HT-29 (cell line): ENCODE data around the gene HAUS3. TPM values are rescaled to one million over a fixed set of nuclear protein-coding genes. Genes with fewer than 3 reads are reported as not detected.
"Not testable (repeated sequence)": the region's sequence is repeated elsewhere in the genome, so short reads cannot be mapped to it uniquely, and the experiment has no call there.

Experiments
- DNase-seq: peaks from one replicate; pipeline ENCODE4 v3.0.0-alpha.2; 2015; ENCODE audit warnings: low spot score
- total RNA-seq: library from RNA; depleted of rRNA; stranded (reverse); fragments of >200 nt; shearing (Covaris generic); gene quantifications from 2 replicates; pipeline ENCODE4 v1.2.3, GENCODE V29; 2014

Gene HAUS3
- total RNA-seq, 1 experiment from 2014 or later, result 10.8 TPM

GRCh38 chr4:2275546-2276251, 33.8 kb upstream of the HAUS3 start:
- no peak for DNase-seq

DNA sequence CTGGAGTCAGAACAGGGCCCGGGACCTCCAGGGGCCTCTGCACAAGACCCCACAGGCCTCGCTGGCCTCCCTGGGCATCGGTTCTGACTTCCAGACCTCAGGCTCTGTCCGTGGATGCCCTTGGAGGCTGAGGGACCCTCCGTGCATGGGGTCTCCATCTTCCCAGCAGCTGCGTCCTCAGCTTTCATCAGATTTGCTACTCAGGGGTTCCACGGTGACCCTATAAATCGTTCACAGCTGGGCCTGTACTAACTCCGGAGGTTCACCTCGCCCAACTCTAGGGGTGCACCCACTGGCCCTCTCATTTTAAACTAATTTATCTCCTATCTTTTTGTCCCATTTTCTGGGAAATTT, 33.1 kb upstream of the HAUS3 start:
- DNase-seq, result not testable (repeated sequence)

DNA sequence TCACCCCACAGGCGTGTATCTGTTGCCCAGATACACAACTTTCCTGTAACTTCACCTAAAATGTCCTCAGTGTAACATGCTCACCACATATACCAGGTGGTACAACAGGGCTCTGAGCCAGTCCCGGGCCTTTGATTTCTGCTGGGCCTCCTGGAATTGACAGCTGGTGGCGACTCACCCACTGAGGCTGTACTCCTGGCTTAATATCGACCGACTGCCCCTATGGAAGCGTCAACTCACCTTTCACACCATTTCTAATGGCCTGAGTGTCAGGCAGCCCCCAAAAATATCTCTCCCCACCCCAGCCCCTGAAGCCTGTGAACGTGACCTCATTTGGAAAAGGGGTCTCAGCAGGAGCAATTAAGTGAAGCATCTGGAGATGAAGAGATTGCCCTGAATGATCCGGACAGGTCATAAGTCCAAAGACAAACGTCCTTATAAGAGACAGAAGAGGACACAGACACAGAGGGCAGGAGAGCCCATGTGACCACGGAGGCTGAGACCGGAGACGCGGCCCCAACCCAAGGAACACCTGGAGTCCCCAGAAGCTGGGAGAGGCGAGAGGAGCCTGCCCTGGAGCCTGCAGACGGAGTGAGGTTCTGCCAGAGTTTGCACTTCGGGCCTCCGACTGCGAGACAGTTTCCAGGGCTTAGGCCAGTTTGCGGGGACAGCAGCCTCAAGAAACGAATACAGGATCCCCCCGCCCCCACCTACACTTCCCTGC, 32.6 kb upstream of the HAUS3 start:
- DNase-seq, result no peak

- no peak for DNase-seq
Measured at GRCh38 chr4:2273657-2274319, 31.9 kb upstream of the HAUS3 start.

- no peak for DNase-seq
Measured at GRCh38 chr4:2273221-2273620, 31.3 kb upstream of the HAUS3 start.

DNA sequence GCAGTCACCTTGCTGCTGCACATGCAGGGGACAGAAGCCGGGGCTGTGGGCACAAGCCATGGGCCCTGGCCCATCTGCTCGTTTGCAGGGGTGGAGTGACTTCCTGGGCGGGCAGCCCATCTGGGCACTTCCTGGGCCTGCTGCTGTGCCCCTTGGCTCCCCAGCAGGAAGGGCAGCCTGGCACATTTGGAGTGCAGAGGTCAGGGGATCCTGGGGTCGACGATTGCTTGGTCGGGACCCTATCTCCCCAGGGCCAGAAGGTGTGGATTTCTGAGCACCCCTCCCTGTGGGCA, 30.9 kb upstream of the HAUS3 start:
- no peak for DNase-seq

- DNase-seq, result no peak
Measured at GRCh38 chr4:2272026-2272827, 30.3 kb upstream of the HAUS3 start.

DNA sequence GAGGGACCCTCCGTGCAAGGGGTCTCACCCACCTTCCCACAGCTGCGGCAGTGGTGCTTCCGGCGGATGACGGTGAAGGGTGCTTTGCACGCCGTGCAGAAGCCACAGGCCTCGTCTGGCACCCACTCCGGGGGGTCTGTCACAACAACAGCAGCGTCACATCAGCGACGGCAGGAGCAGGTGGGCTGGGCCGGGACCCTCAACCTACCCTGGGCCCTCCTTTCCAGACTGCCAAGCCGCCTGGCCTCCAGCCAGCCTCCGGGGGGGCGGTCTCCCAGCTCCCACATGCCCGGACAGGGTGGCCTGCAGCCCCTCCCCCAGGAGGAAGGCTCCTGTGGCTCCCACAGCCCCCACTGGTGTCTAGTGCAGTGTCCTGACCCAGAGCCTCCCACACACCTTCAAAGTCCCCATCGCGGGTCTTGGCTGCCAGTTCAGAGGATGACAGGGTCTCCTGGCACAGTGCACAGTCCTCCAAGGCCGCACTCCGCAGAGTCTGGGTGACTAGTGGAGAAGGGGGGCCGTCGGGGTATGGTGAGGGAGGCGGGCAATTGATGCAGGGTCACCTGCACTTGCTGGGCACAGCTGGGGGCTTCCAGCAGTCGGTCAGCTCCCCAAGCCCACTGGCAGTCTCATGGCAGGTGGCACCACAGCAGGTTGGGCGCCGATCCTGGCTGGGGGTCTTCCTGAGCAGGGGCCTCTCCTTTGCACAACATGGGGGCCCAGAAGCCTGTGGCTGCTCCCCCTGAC, 29.5 kb upstream of the HAUS3 start:
- no peak for DNase-seq

DNA sequence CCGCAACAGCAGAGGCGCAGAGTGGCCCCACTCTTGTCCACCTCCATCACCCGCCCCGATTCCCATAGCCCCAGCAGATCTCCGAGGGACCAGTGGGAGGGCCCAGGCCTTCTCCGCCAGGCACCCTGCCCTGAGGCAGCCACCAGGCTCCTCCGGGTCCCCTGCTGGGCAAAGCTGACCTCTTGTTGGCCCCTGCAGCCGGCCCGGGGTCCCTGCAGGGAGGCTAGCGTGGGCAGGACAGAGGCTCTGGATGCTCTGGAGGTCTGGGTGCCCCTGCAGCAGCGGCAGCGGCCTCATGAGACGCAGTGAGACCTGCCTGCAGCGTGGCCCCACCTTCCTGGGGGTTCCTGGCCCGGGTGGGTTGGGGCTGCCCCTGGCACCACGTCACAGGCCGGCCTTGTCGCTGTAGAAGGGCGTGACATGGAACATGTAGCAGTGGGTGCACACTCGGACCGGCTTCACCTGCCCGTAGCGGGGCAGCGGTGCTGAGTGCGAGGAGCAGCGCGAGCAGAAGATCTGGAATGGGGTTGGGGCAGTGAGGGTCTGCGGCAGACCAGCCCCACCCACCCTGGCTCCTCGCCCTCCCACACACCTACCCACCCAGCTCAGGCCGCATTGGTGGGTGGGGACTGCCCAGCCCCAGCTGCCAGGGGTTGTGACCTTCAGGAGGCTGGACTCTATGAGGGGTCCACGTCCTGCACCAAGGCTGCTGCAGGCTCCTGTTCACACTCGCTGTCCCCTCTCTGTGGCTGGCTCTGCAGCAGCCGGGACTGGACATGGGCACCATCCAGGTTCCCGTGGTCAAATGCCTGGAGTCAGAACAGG, 28.6 kb upstream of the HAUS3 start:
- no peak for DNase-seq

DNA sequence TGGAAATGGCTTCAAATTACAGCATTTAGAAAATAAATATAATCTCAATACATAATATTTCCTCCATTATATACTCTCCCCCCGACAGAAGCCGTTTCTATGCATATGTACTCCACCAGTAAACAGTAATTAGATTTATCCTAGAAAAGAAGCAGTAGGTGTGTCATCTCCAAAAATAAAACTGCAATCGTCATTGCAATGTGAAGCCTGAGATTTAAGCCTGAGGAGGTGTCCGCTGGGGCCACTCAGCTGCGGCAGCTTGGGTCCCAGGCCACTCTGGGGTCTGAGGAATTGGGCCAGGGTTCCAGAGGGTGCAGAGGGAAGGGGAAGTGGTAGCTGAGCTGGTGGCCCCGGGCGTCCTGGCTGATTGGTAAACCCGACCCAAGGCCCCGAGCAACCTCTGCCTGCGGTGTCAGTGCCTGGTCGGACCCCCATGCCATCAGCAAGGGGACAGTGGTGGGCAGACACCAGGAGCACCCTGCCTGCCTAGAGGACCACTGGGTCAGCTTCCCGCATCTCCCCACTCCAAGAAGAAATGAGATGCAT, 27.8 kb upstream of the HAUS3 start:
- no peak for DNase-seq

DNA sequence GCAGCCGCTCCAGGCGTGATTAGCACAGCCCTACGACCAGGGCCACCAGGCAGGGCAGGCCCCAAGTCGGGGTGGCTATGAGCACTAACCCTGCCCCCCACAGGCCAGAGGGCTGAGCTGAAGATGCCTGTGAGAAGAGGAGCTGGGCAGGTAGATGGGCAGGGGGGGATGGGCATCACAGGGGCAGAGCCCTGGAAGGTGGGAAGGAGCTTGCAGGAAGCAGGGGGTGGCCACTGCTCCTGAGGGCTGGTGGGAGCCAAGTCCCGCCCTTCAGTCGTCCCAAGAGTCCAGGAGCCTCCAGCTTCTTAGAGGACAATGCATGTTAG, 27.2 kb upstream of the HAUS3 start:
- DNase-seq, result no peak

GRCh38 chr4:2268357-2269205, 26.7 kb upstream of the HAUS3 start:
- no peak for DNase-seq

DNA sequence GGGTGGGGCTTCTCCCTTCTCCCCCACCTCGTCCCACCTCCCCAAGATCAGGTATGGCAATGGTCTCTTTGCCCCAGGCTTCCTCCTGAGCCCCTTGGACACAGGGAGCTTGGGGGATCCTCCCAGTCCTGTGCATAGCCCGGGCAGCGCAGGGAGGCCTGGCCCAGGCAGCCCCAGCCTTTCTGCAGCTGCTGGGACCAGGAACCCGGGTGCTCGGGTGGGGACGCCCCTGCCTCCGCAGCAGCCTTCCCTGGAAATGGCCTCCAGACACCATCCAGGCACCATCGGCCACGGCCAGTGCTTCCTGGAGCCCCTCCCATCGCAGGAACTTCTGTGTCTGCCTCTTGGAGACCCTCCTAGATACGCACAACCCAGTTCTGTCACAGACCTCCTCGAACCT, 25.9 kb upstream of the HAUS3 start:
- no peak for DNase-seq

- DNase-seq, result no peak
Measured at GRCh38 chr4:2267320-2267811, 25.4 kb upstream of the HAUS3 start.

DNA sequence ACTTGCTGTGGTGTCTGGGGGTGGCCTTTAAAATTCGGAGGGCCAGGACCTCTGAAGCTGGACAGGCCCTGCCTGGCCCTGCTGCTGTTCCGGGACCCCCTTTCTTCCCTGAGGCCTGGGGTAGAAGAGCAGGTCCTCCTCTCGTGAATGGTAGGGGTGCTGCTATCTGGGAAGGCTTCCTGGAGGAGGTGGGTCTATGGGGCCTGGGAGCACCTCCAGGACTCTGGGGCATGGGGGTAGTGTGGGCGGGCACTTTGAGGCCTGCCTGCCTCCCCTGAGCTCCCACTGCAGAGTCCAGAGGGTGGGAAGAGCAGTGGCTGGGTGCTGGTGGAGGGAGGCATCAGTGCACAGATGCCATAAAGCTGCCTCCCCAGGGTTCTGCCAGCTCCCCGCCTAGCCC, 24.9 kb upstream of the HAUS3 start:
- no peak for DNase-seq

DNA sequence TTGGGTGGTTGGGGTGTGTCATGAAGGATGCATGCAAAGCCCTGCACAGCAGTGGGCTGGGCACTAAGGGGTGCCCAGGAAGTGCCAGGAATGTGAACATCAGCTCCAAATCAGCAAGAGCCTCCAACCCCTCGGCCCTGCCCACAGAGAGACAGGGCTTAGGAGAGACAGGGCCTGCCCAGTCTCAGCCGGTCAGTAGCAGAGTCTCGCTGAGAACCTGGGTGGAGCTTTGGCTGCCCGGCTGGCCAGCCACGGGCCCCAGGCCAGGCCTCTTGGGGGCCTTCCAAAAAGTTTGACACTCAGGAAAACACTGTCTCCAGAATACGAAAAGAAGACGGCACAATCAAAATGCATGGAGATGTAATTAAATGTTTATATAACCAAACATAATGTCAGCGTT, 24.3 kb upstream of the HAUS3 start:
- no peak for DNase-seq

DNA sequence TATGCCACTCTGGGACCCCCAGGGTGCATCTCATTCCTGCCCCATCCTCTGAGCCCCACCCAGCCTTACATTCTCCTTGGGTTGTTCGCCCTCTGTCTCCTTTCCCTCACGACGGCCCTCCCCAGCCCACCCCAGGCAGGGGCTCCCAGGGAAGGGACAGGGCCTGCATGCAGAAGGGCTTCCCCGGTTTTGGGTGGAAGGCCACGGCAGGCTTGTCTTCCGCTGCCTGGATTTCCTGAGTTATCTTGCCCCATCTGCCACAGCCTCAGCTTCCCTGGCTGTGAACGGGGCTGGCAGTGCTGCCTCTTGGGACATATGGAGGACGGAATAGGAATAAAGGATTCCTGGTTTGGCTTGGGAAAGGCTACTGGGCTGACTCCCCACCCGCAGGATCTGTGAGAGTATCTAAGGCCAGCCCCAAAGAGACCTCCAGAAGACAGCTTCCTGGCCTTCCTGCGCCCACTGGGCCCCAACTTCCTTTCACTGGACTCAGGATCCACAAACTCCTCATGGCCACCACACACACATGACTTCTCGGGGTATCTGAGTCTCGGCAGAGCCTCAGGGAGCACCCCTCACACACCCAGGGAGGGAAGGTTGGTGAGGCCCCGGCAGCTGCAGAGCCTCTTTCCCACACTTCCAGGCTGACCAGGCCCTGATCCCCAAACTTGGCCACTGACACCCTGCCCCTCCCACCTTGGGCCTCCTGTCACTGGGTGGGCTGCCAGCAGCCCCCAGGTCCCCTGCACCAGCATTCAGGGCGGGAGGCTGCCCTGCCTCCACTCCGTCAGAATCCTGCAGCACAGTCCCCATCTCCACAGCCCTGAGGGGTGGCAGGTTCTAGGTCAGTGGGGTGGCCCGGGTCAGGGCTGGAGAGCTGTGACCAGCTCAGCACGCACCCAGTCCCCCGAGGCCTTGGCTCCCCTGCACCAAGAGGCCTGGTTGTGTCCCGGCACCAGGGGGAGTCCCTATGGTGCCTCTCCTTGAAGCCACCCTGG, 23.5 kb upstream of the HAUS3 start:
- DNase-seq, result no peak

DNA sequence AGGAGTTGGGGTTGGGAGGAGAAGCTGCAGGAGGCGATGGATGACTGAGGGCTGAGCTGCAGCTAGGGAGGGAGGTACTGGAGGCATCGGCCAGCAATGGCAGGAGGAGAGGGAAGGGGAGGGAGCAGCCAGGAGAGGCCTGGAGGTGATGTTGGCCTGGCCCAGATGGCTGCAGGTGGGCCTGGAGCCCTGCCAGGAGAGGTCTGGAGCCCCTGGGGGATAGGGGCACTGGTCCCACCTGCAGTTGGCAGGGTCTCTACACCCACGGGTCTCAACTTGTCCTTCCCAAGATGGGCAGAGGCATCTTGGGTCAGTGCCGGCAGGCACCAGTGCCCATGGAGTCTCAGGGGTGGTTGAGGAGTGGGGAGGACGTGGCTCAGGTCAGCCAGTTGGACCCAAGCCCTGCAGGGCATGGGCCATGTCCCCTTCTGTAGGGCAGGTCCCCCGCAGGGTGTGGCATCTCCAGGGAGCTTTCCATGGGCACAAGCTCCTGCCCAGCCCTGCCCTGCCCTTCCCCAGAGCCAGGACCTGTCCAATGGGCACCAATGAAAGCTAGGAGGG, 22.6 kb upstream of the HAUS3 start:
- no peak for DNase-seq
